Measurements from ENCODE around the gene NARS2.

The NARS2 gene

DNA sequence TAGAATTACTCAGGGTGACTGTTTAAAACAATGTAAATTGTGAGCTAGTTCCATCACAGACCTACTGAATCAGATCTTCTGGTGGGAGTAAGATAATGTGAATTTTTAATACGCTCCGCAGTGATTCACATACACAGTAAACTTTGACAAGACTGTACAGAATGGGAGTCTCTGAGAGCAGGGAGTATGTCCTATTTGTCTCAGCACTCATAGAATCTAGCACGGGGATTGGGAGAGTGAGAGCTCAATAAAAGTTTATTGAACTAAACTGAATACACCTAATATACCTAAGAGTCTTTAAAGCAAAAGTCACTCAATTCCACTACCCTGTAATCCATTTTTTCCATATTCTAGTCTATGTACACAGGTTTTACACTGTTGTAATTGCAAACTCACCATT lies 145.9 kb downstream of the NARS2 start:
- H3K79me2 ChIP-seq (ENCODE audit: insufficient read depth, low read depth), result no peaks in the 10 kb centered on the region
- no peaks in the 10 kb centered on the region for H4K20me1 ChIP-seq (ENCODE audit: insufficient read depth)
- TF ChIP-seq, protein P1, sequence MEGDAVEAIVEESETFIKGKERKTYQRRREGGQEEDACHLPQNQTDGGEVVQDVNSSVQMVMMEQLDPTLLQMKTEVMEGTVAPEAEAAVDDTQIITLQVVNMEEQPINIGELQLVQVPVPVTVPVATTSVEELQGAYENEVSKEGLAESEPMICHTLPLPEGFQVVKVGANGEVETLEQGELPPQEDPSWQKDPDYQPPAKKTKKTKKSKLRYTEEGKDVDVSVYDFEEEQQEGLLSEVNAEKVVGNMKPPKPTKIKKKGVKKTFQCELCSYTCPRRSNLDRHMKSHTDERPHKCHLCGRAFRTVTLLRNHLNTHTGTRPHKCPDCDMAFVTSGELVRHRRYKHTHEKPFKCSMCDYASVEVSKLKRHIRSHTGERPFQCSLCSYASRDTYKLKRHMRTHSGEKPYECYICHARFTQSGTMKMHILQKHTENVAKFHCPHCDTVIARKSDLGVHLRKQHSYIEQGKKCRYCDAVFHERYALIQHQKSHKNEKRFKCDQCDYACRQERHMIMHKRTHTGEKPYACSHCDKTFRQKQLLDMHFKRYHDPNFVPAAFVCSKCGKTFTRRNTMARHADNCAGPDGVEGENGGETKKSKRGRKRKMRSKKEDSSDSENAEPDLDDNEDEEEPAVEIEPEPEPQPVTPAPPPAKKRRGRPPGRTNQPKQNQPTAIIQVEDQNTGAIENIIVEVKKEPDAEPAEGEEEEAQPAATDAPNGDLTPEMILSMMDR (conservative IDR thresholded peaks at IDR 0.05; ENCODE audit: low read depth, low read length), result no peak
- no peak overlapping the region for H3K4me3 ChIP-seq (IDR thresholded peaks at IDR 0.05; ENCODE audit: insufficient read depth, low read depth, low read length)
- no peak overlapping the region for H2AFZ ChIP-seq (ENCODE audit: low read depth)
- H3K4me2 ChIP-seq, result no peak overlapping the region
- H3K27ac ChIP-seq, result no peak overlapping the region
- no peaks in the 10 kb centered on the region for H3K36me3 ChIP-seq (ENCODE audit: insufficient read depth)
- H3K4me1 ChIP-seq (ENCODE audit: low read depth, poor library complexity, severe bottlenecking), result peaks cover 45% of the 10 kb centered on the region
- H3K9ac ChIP-seq, result no peak overlapping the region
- H3K27me3 ChIP-seq (ENCODE audit: insufficient read depth, low read depth), result no peaks in the 10 kb centered on the region

DNA sequence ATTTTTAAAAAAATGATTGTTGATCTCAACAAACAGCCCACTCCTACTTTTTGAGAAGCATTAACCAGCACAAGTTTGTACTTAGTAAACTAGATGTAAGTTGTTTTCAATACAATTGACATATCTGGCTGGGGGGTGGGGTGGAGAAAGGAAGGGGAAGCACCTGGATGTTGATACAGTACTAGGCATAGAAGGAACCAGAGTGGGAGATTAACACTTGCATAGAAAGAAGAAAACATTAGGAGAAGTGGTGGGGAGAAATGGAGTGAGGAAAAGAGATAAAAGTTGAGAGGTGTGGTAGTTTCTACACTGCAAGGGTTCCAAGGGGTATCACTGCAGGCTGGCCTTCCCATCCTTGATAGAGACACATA lies 146.4 kb downstream of the NARS2 start:
- Histone ChIP-seq H3K9ac (no peak overlapping the region), H3K4me1 (ENCODE audit: low read depth, poor library complexity, severe bottlenecking) (peaks cover 45% of the 10 kb centered on the region), H2AFZ (ENCODE audit: low read depth) (no peak overlapping the region), H4K20me1 (ENCODE audit: insufficient read depth) (no peaks in the 10 kb centered on the region), H3K27ac (no peak overlapping the region), H3K79me2 (ENCODE audit: insufficient read depth, low read depth) (no peaks in the 10 kb centered on the region), H3K4me3 (IDR thresholded peaks at IDR 0.05; ENCODE audit: insufficient read depth, low read depth, low read length) (no peak overlapping the region), H3K36me3 (ENCODE audit: insufficient read depth) (no peaks in the 10 kb centered on the region), H3K4me2 (no peak overlapping the region), H3K27me3 (ENCODE audit: insufficient read depth, low read depth) (no peaks in the 10 kb centered on the region)
- TF ChIP-seq, protein P1 (conservative IDR thresholded peaks at IDR 0.05; ENCODE audit: low read depth, low read length), result no peak

DNA sequence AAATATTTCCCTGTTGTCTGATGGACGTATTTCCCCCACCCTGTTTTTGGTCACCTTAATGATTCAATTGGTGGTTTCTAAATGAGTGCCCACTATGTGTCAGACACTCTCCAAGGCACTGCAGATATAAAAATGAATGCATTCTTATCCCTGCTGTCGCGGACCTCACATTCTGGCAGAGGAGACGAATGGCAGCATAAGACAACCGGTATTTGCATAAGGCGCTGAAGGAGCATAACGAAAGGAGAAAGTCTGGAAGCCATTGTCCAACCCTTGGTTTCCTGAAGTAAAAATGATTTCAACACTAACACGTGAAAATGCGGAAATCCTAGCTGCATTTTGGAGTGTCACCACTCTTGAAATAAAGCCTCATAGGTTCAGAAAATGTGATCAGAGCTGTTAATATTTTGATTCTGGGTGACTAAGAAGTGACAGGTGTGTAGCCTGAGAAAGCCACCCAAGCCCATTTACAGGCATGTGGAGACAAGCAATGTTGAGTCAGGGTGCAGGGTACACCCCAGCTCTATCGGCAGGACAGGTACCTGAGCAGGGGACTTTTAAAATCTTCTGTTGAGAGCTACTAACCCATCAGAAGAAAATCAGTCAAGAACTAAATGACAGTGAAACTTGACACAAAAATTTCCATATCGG lies 146.9 kb downstream of the NARS2 start:
- H3K4me1 ChIP-seq (ENCODE audit: low read depth, poor library complexity, severe bottlenecking), result peaks cover 45% of the 10 kb centered on the region
- no peaks in the 10 kb centered on the region for H3K27me3 ChIP-seq (ENCODE audit: insufficient read depth, low read depth)
- no peak overlapping the region for H3K4me3 ChIP-seq (IDR thresholded peaks at IDR 0.05; ENCODE audit: insufficient read depth, low read depth, low read length)
- H3K36me3 ChIP-seq (ENCODE audit: insufficient read depth), result no peaks in the 10 kb centered on the region
- TF ChIP-seq, protein P1 (conservative IDR thresholded peaks at IDR 0.05; ENCODE audit: low read depth, low read length), result no peak
- no peak overlapping the region for H3K9ac ChIP-seq
- H3K4me2 ChIP-seq, result no peak overlapping the region
- no peaks in the 10 kb centered on the region for H4K20me1 ChIP-seq (ENCODE audit: insufficient read depth)
- H3K79me2 ChIP-seq (ENCODE audit: insufficient read depth, low read depth), result no peaks in the 10 kb centered on the region
- H3K27ac ChIP-seq, result no peak overlapping the region
- no peak overlapping the region for H2AFZ ChIP-seq (ENCODE audit: low read depth)

DNA sequence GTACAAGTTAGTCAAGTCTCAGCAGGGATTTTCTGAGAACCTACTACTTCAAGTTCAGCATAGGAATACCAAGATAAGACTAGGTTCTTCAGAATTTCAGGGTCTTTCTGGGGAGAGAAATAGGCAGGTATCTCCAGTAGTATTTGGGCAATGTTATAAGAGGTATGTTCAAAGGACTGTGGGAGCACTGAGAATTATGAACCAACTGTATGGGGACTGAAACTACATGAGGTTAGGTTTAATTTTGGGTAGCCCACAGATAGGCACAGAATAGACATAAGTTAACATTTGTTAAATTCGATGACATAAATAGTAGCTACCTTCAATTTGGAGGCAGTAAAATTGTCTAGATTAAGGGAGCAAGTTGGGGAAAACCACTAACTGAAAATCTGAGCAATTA lies 147.8 kb downstream of the NARS2 start:
- TF ChIP-seq, protein P1 (conservative IDR thresholded peaks at IDR 0.05; ENCODE audit: low read depth, low read length), result no peak
- H3K9ac ChIP-seq, result no peak overlapping the region
- H3K4me1 ChIP-seq (ENCODE audit: low read depth, poor library complexity, severe bottlenecking), result peaks cover 45% of the 10 kb centered on the region

More for the DNA sequence above, 147.8 kb downstream of the NARS2 start:
- no peaks in the 10 kb centered on the region for H3K36me3 ChIP-seq (ENCODE audit: insufficient read depth)
- no peak overlapping the region for H3K27ac ChIP-seq
- no peaks in the 10 kb centered on the region for H3K27me3 ChIP-seq (ENCODE audit: insufficient read depth, low read depth)
- no peak overlapping the region for H3K4me2 ChIP-seq
- H3K4me3 ChIP-seq (IDR thresholded peaks at IDR 0.05; ENCODE audit: insufficient read depth, low read depth, low read length), result no peak overlapping the region
- H4K20me1 ChIP-seq (ENCODE audit: insufficient read depth), result no peaks in the 10 kb centered on the region
- H2AFZ ChIP-seq (ENCODE audit: low read depth), result no peak overlapping the region
- H3K79me2 ChIP-seq (ENCODE audit: insufficient read depth, low read depth), result no peaks in the 10 kb centered on the region
